H4 (cell line): Measurements from ENCODE around the gene HPN. TPM values are rescaled to one million over a fixed set of nuclear protein-coding genes. Genes with fewer than 3 reads are reported as not detected.
A peak's percentile ranks its signal among the peaks of the same experiment; 100 is the strongest.
"Not testable (repeated sequence)": the region's sequence is repeated elsewhere in the genome, so short reads cannot be mapped to it uniquely, and the experiment has no call there.

Experiments used
- DNase-seq: peaks from one replicate; pipeline ENCODE4 v3.0.0-alpha.2; 2015; ENCODE audit warnings: low spot score
- total RNA-seq: library from RNA; depleted of rRNA; stranded (reverse); fragments of >200 nt; shearing (Covaris generic); gene quantifications from 2 replicates; pipeline ENCODE4 v1.2.3, GENCODE V29; 2014

HPN gene
- total RNA-seq, 1 experiment from 2014 or later = not detected

DNA sequence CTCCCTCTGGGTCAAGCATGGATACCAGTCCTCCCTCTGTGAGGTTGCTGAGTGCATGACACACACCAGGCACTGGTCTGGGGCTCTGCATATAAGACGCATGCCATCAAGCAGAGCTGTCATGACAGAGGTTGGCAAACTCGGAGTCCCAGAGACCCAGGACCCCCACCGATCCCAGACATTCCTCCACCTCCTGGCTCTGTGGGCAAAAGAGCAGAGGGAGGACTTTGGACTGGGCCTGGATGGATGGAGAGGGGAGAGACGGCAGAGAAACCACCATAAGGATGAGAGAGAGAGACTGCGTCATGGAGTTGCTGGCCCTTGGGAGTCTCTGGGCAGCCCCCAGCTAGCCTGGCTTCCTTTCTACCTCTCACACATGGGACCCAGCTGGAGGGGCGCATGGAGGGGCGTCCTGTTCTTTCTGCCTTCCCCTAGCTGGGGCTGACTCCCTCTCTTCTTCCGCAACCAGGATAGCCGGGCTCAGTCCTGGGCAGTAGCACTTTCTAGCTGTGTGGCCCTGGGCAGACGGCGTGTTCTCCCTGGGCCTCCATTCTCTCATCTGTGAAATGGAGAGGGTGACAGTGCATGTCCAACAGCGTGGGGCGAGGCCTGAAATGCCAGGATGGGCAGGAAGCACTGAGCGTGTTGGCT lies 1.6 kb downstream of the HPN start:
- DNase-seq = no peak

DNA sequence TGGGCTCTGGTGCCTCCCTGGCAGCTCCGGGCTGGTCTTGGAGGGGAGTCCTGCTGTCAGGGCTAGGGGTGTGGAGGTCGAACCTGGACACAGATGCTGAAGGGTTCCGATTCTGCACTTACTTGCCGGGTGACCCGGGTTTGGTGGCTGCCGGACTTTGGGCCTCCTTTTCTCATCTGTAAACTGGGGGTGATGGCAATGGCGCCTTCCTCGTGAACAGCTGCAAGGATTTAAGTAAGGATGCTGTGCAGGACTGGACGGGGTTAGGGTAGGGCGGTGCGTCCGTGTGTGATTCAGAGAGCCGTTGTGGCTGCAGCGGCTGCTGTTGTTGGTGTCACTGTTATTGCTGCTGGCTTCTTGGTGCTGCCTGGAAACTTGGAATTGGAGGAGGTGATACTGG lies 2.4 kb downstream of the HPN start:
- DNase-seq = no peak

DNA sequence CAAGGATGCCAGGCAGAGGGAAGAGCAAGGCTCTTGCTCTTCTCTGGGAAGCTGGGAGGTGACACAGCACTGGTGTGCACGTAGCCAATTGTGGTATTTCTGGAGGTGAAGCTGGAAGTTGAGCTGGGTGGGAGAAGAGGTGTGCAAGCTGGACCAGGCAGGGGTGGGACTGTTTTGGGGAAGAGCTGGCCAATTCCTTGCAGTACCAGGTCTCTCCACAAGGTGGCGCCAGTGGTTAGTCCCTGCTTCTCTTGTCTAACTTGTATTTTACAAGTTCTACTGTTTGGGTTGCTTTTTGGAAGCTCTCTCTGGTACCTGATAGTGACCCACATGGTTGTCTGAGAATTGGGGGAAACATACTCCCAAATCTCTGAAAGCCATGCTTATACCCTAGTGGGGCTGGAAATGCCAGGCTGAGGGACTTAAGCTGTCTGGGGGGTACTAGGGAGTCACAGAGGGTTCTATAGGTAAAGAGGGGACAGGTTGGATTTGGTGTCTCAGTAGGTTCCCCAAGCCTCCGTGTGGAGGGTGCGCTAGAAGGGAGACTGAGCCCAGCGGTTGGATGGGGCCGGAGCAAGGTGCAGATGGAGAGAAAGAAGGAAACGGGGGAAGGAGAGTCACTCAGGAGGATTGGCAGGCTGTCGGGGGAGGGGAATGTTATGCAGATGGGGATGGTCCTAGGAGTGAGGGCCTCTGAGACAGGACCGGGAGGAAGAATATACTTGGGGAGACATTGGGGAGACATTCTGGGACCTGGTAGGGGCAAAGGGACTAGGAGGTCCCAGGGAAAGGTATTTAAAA lies 3.0 kb downstream of the HPN start:
- peak; percentile 55 for DNase-seq

DNA sequence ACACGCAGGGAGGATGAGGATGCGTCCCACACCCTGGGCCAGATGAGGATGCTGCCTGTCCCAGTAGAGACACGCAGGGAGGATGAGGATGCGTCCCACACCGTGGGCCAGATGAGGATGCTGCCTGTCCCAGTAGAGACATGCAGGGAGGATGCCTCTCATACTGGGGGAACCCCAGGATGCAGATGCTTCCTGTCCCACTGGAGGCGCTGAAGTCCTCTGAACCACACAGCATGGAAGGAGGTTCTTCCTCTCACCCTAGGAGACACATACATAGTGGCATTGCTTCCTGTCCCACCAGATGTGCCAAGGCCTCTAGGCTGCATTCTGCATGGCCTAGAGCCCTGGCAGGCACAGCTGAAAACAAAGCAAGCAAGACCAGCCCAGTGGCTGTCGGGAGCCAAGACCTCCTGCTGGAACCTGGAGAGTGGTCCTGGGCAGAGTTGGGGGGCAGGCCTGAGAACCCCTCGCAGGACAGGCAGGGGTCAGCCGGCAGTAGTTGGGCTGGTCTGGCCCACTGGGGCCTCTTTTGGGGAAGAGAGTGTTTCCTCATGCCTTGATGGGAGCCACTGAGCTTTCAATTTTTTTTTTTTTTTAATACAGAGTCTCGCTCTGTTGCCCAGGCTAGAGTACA lies 4.3 kb downstream of the HPN start:
- peak; percentile 74 for DNase-seq

GRCh38 chr19:35046461-35046860 lies 4.9 kb downstream of the HPN start:
- no peak for DNase-seq

GRCh38 chr19:35048911-35049411 lies 7.4 kb downstream of the HPN start:
- no peak for DNase-seq

- DNase-seq = no peak
Observed at GRCh38 chr19:35049456-35049855, 7.9 kb downstream of the HPN start.

- not testable (repeated sequence) for DNase-seq
Observed at GRCh38 chr19:35050662-35051061, 9.1 kb downstream of the HPN start.

- DNase-seq = not testable (repeated sequence)
Observed at GRCh38 chr19:35051268-35051667, 9.7 kb downstream of the HPN start.

GRCh38 chr19:35051796-35052195 lies 10.3 kb downstream of the HPN start:
- DNase-seq = no peak

DNA sequence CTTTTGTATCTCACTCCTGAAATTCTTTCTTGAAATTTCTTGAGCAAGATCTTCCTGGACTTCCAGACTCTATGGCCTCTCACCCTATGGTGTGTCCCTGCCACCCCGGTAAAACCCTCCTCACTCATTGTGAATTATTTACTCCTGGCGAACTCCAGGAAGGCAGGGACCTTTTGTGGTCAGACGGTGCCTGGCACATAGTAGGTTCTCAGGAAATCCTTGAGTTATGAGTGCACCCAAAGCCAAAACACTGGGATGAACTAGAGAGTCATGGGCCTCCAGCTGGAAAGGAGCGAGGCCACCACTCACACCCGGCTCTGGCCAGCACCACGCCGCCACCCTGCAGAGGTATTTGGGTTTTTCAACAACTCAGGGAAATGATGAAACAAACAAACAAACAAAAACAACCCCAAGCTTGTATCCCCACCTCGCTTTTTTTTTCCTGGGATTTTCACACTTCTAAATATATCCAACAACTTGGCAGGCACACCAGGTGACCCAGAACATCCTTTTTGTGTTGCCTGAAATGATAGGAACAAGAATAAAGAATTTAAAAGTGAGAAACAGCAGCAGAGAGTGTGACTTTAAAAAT lies 11.2 kb downstream of the HPN start:
- no peak for DNase-seq

- DNase-seq = no peak
Observed at GRCh38 chr19:35053667-35054293, 12.3 kb downstream of the HPN start.

DNA sequence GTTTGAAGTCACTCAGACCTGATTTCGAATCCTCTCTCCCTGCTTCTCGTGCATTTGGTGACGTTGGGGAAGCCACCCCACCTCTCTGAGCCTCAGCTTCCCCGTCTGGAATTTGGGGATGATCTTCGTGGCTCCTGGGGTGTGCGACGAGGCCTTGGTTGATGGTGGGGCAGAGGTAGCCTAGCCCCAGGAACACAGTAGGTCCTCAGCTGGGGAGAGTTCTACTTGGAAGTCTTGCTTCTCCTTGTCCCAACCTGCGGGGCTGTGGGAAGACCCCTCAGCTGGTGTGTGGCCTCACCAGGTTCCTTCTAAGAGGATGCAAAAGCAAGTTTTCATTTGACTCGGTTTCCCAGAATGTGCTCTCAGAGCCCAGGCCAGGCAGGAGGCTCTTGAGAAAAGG lies 13.1 kb downstream of the HPN start:
- DNase-seq = no peak

GRCh38 chr19:35055715-35056179 lies 14.2 kb downstream of the HPN start:
- no peak for DNase-seq

DNA sequence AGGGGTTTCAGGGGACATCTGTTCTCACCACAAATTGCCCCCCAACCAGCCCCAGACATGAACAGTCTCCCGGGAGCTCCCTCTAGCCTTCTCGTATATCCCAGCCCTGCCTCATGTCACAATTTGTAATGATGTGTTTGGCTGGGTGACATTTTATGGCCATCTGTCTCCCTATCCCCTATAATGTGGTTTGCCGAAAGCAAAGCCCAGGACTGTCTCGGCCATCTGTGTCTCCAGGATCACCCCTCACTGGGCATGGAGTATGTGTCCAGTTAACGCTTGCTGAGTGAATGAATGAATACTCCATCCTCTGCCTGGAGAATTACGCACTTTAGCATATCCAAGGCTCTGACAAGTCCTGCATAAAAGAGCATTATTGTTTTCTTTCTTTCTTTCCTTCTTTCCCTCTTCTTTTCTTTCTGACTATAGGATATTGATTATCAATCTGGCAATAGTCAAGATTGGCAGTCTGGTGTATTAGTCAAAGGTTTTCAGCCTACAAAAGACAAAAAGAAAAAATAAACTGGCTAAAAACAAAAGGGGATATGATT lies 15.1 kb downstream of the HPN start:
- DNase-seq = no peak

DNA sequence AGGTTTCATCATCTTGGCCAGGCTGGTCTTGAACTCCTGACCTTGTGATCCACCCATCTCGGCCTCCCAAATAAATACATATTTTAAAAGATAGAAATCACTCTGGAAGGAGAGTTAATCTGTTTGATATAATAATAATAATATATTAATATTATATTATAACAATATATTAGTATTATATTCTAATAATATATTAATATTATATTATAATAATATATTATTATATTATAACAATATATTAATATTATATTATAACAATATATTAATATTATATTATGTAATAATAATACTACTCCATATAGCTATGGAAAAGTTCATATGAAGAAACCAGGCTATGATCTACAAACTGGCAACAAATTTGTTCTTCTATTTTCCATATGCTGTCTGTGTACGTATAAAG lies 16.8 kb downstream of the HPN start:
- DNase-seq = no peak

DNA sequence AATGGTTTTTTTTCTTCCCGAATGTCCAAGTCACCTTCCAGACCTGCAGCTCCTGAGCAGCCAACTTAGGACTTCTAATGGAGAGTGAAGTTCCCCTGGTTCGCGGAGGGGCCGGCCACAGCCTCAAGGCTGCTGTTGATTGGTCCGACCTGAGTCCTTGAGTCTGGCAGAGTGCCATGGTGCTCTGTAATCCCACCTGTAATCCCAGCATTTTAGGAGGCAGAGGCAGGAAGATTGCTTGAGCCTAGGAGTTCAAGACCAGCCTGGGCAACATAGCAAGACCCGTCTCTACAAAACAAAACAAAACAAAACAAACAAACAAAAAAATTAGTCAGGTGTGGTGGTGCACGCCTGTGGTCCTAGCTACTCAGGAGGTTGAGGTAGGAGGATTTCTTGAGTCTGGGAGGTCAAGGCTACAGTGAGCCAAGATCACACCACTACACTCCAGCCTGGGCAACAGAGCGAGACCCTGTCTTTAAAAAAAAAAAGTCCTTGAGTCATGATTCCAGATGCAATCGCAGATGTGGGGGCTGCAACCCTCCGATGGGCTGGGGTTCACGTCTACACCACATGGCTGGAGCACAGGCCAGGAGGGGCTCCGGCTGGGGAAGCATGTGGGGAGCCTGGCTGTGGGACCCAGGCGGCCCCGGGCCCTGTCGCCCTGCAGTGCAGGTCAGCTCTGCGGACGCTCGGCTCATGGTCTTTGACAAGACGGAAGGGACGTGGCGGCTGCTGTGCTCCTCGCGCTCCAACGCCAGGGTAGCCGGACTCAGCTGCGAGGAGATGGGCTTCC lies 17.7 kb downstream of the HPN start:
- no peak for DNase-seq

GRCh38 chr19:35059799-35060091 lies 18.2 kb downstream of the HPN start:
- no peak for DNase-seq

GRCh38 chr19:35060160-35060855 lies 18.8 kb downstream of the HPN start:
- no peak for DNase-seq
